Fibroblast of lung (primary cell): Measurements from ENCODE around the gene PPP1CB. TPM values are rescaled to one million over a fixed set of nuclear protein-coding genes. Genes with fewer than 3 reads are reported as not detected.

ENCODE experiments used
- DNase-seq, 2 donors: peaks; one replicate each; pipeline versions ENCODE4 v3.0.0 to v3.0.0-alpha.2; 2010; ENCODE audit warnings: low read depth in 2 of 2
- H2AFZ ChIP-seq: 2 replicates; pipeline ENCODE4 v1.5.1; 2012; ENCODE audit warnings: low read length, control low read depth, inconsistent platforms
- H3K27ac ChIP-seq: 2 replicates; pipeline ENCODE4 v1.5.1; 2011; ENCODE audit warnings: low read length, control low read depth; ENCODE audit not compliant: insufficient read depth
- H3K27me3 ChIP-seq: 2 replicates; pipeline ENCODE4 v1.5.1; 2011; ENCODE audit warnings: mild to moderate bottlenecking, low read length; ENCODE audit not compliant: control insufficient read depth, insufficient read depth
- H3K36me3 ChIP-seq: 2 replicates; pipeline ENCODE4 v1.5.1; 2011; ENCODE audit warnings: low read length; ENCODE audit not compliant: control insufficient read depth, insufficient read depth
- H3K4me1 ChIP-seq: 2 replicates; pipeline ENCODE4 v1.5.1; 2011; ENCODE audit warnings: low read length; ENCODE audit not compliant: control insufficient read depth, insufficient read depth; ENCODE audit errors: extremely low read depth
- H3K4me2 ChIP-seq: 2 replicates; pipeline ENCODE4 v1.5.1; 2011; ENCODE audit warnings: low read length, control low read depth; ENCODE audit not compliant: insufficient read depth; ENCODE audit errors: extremely low read depth
- H3K4me3 ChIP-seq, 4 experiments: fragments of 200-600 bp in 1 of 4; sonication (generic) in 1 of 4; replicated peaks in 1 of 4; 2 replicates each; pipeline ENCODE4 v1.5.1; 2011 to 2016; ENCODE audit warnings: low read length in 4 of 4, low read depth in 3 of 4, mild to moderate bottlenecking in 3 of 4, control low read depth in 2 of 4, inconsistent platforms in 1 of 4, mixed read lengths in 1 of 4; ENCODE audit not compliant: insufficient read depth in 1 of 4; ENCODE audit errors: control extremely low read depth in 1 of 4
- H3K79me2 ChIP-seq: 2 replicates; pipeline ENCODE4 v1.5.1; 2012; ENCODE audit warnings: mild to moderate bottlenecking, low read length, inconsistent platforms; ENCODE audit not compliant: control insufficient read depth, insufficient read depth
- H3K9ac ChIP-seq: 2 replicates; pipeline ENCODE4 v1.5.1; 2011; ENCODE audit warnings: mild to moderate bottlenecking, low read length, control low read depth; ENCODE audit not compliant: insufficient read depth
- H3K9me3 ChIP-seq: 2 replicates; pipeline ENCODE4 v1.5.1; 2012; ENCODE audit warnings: low read depth, low read length; ENCODE audit not compliant: control insufficient read depth, insufficient read depth
- H4K20me1 ChIP-seq: 2 replicates; pipeline ENCODE4 v1.5.1; 2011; ENCODE audit warnings: low read length; ENCODE audit not compliant: control insufficient read depth, insufficient read depth; ENCODE audit errors: extremely low read depth
- CTCF ChIP-seq, 2 donors: IDR thresholded peaks in 1 of 2; conservative IDR thresholded peaks in 1 of 2; 1 replicate in 1 of 2; 2 replicates in 1 of 2; pipeline ENCODE4 v1.5.1; 2011 to 2012; ENCODE audit warnings: low read length in 2 of 2, control low read depth in 1 of 2, inconsistent platforms in 1 of 2, low read depth in 1 of 2, mild to moderate bottlenecking in 1 of 2
- EZH2 ChIP-seq: IDR thresholded peaks from 2 replicates; pipeline ENCODE4 v1.5.1; 2012; ENCODE audit warnings: low read length, control low read depth, mild to moderate bottlenecking; ENCODE audit errors: missing control alignments
- polyA plus RNA-seq, 2 donors: library from polyadenylated mRNA; depleted of rRNA in 1 of 2; stranded (reverse) in 1 of 2; unstranded in 1 of 2; fragments of >200 nt; gene quantifications; 2 replicates each; pipeline ENCODE4 v1.2.1, GENCODE V29; 2011 to 2012; ENCODE audit warnings: missing spikeins in 1 of 2
- total RNA-seq: library from RNA; depleted of rRNA; stranded (reverse); fragments of >200 nt; gene quantifications from 2 replicates; pipeline ENCODE4 v1.2.1, GENCODE V29; 2014

The PPP1CB gene
- total and polyA plus RNA-seq, 2 donors (not counting 1 experiment from before 2014, with no cell fraction given), result 172 to 179 TPM

GRCh38 chr2:28716265-28716865, 35.3 kb upstream of the PPP1CB start:
- peak; percentile 93 to 98 for DNase-seq
- H3K9me3 ChIP-seq, result no peaks in the 10 kb centered on the region
- no peak for TF ChIP-seq EZH2
- no peak for TF ChIP-seq CTCF (conservative IDR thresholded peaks at IDR 0.05 in 1 of 2, IDR thresholded peaks at IDR 0.05 in 1 of 2; ENCODE audit: low read depth in 1 of 2, low read length in 2 of 2)
- peaks cover 14% of the 10 kb centered on the region for H3K4me1 ChIP-seq
- peak overlapping the region; percentile 76 for H3K27ac ChIP-seq
- H3K27me3 ChIP-seq, result no peaks in the 10 kb centered on the region
- H2AFZ ChIP-seq, result no peak overlapping the region
- H3K36me3 ChIP-seq, result no peaks in the 10 kb centered on the region
- peak overlapping the region in 1 of 4 experiments; percentile 5 for H3K4me3 ChIP-seq
- no peak overlapping the region for H3K9ac ChIP-seq
- H3K79me2 ChIP-seq, result no peaks in the 10 kb centered on the region
- no peaks in the 10 kb centered on the region for H4K20me1 ChIP-seq
- H3K4me2 ChIP-seq, result peak overlapping the region; percentile 47

GRCh38 chr2:28717339-28717758, 34.3 kb upstream of the PPP1CB start:
- Histone ChIP-seq H3K9me3 (no peaks in the 10 kb centered on the region), H2AFZ (peak overlapping the region; percentile 37), H3K27ac (peak overlapping the region; percentile 76), H4K20me1 (no peaks in the 10 kb centered on the region), H3K4me2 (peak overlapping the region; percentile 21), H3K79me2 (no peaks in the 10 kb centered on the region), H3K9ac (no peak overlapping the region), H3K4me1 (peaks cover 14% of the 10 kb centered on the region), H3K27me3 (no peaks in the 10 kb centered on the region), H3K4me3 (no peak overlapping the region), H3K36me3 (no peaks in the 10 kb centered on the region)
- TF ChIP-seq EZH2 (no peak), CTCF (conservative IDR thresholded peaks at IDR 0.05 in 1 of 2, IDR thresholded peaks at IDR 0.05 in 1 of 2; ENCODE audit: low read depth in 1 of 2, low read length in 2 of 2) (no peak)
- peak; percentile 80 to 81 for DNase-seq

GRCh38 chr2:28720345-28720744, 31.3 kb upstream of the PPP1CB start:
- H3K79me2 ChIP-seq, result no peaks in the 10 kb centered on the region
- no peak overlapping the region for H3K9ac ChIP-seq
- H3K27ac ChIP-seq, result no peak overlapping the region
- no peaks in the 10 kb centered on the region for H4K20me1 ChIP-seq
- no peak for DNase-seq
- no peak overlapping the region for H2AFZ ChIP-seq
- H3K4me2 ChIP-seq, result no peak overlapping the region
- no peaks in the 10 kb centered on the region for H3K36me3 ChIP-seq
- H3K4me1 ChIP-seq, result peaks cover 12% of the 10 kb centered on the region
- no peaks in the 10 kb centered on the region for H3K27me3 ChIP-seq
- no peak for TF ChIP-seq EZH2
- no peak for TF ChIP-seq CTCF (conservative IDR thresholded peaks at IDR 0.05 in 1 of 2, IDR thresholded peaks at IDR 0.05 in 1 of 2; ENCODE audit: low read depth in 1 of 2, low read length in 2 of 2)
- H3K4me3 ChIP-seq, result no peak overlapping the region
- H3K9me3 ChIP-seq, result no peaks in the 10 kb centered on the region
